22Rv1 (cell line): Measurements from ENCODE around the gene HOMER3.

ENCODE experiments used
- ZFX ChIP-seq: fragments of 450-650 bp; IDR thresholded peaks from 2 replicates; pipeline ENCODE4 v1.6.1; 2017; ENCODE audit warnings: antibody characterized with exemption, borderline replicate concordance
- TF ChIP-seq, protein P1 (sequence below): fragments of 450-650 bp; IDR thresholded peaks from 2 replicates; pipeline ENCODE4 v1.5.1; 2017; ENCODE audit warnings: mild to moderate bottlenecking

- TF ChIP-seq, protein P1, sequence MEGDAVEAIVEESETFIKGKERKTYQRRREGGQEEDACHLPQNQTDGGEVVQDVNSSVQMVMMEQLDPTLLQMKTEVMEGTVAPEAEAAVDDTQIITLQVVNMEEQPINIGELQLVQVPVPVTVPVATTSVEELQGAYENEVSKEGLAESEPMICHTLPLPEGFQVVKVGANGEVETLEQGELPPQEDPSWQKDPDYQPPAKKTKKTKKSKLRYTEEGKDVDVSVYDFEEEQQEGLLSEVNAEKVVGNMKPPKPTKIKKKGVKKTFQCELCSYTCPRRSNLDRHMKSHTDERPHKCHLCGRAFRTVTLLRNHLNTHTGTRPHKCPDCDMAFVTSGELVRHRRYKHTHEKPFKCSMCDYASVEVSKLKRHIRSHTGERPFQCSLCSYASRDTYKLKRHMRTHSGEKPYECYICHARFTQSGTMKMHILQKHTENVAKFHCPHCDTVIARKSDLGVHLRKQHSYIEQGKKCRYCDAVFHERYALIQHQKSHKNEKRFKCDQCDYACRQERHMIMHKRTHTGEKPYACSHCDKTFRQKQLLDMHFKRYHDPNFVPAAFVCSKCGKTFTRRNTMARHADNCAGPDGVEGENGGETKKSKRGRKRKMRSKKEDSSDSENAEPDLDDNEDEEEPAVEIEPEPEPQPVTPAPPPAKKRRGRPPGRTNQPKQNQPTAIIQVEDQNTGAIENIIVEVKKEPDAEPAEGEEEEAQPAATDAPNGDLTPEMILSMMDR: no peak
- no peak for TF ChIP-seq ZFX
Measured at GRCh38 chr19:18881491-18881890, 59.5 kb downstream of the HOMER3 start.
